GM19035 (cell line): ENCODE measurements around the gene HEMK1.

Source experiments
- ATAC-seq: cut with Tn5 transposase; IDR thresholded peaks from one replicate; pipeline ENCODE4 v1.9.1; 2021; ENCODE audit not compliant: unreplicated experiment

HEMK1 gene

GRCh38 chr3:50612970-50613846, 43.9 kb downstream of the HEMK1 start:
- ATAC-seq, result no peak

GRCh38 chr3:50615190-50615589, 45.9 kb downstream of the HEMK1 start:
- no peak for ATAC-seq

GRCh38 chr3:50616003-50616769, 46.9 kb downstream of the HEMK1 start:
- peak; percentile 34 for ATAC-seq

GRCh38 chr3:50616770-50617095, 47.4 kb downstream of the HEMK1 start:
- peak; percentile 71 for ATAC-seq

GRCh38 chr3:50617096-50617791, 47.9 kb downstream of the HEMK1 start, which contains the start of gene MAPKAPK3:
Gene MAPKAPK3, plus strand, starts transcription at chr3:50617151. Its CDS starts 415 bp downstream, at chr3:50617566.
- peak; percentile 12 for ATAC-seq

GRCh38 chr3:50617911-50618481, 48.7 kb downstream of the HEMK1 start:
- ATAC-seq, result no peak

GRCh38 chr3:50620420-50620819, 51.1 kb downstream of the HEMK1 start:
- ATAC-seq, result no peak

GRCh38 chr3:50620820-50621219, 51.5 kb downstream of the HEMK1 start:
- no peak for ATAC-seq

GRCh38 chr3:50622881-50623280, 53.6 kb downstream of the HEMK1 start:
- no peak for ATAC-seq

GRCh38 chr3:50623840-50624474, 54.6 kb downstream of the HEMK1 start:
- ATAC-seq, result peak; percentile 47

- ATAC-seq, result no peak
Measured at GRCh38 chr3:50624634-50625033, 55.3 kb downstream of the HEMK1 start.

- no peak for ATAC-seq
Measured at GRCh38 chr3:50625231-50626182, 56.2 kb downstream of the HEMK1 start.

- no peak for ATAC-seq
Measured at GRCh38 chr3:50626401-50626800, 57.1 kb downstream of the HEMK1 start.

- ATAC-seq, result no peak
Measured at GRCh38 chr3:50627407-50628051, 58.2 kb downstream of the HEMK1 start.

- no peak for ATAC-seq
Measured at GRCh38 chr3:50628601-50629000, 59.3 kb downstream of the HEMK1 start.

GRCh38 chr3:50630394-50630793, 61.1 kb downstream of the HEMK1 start:
- ATAC-seq, result no peak

- no peak for ATAC-seq
Measured at GRCh38 chr3:50630877-50631276, 61.6 kb downstream of the HEMK1 start.

- no peak for ATAC-seq
Measured at GRCh38 chr3:50632450-50632849, 63.1 kb downstream of the HEMK1 start.

- no peak for ATAC-seq
Measured at GRCh38 chr3:50633230-50633790, 64.0 kb downstream of the HEMK1 start.
